HFF-Myc (cell line): ENCODE data around the gene RBM22.

ENCODE experiments used
- DNase-seq: peaks from one replicate; pipeline ENCODE4 v3.0.0-alpha.2; 2011; ENCODE audit warnings: low read depth; ENCODE audit errors: extremely low read depth
- H3K4me3 ChIP-seq: replicated peaks from 2 replicates; pipeline ENCODE4 v1.5.1; 2011; ENCODE audit warnings: low read depth, mild to moderate bottlenecking, control low read depth, low read length
- CTCF ChIP-seq: IDR thresholded peaks from 2 replicates; pipeline ENCODE4 v1.5.1; 2012; ENCODE audit warnings: mild to moderate bottlenecking, low read depth, low read length, control low read depth; ENCODE audit errors: missing control alignments

Gene RBM22

GRCh38 chr5:150663936-150664335 is 36.9 kb downstream of the RBM22 start:
- no peak for TF ChIP-seq CTCF
- no peak for DNase-seq
- no peak overlapping the region for H3K4me3 ChIP-seq

- no peak overlapping the region for H3K4me3 ChIP-seq
- DNase-seq, result no peak
- no peak for TF ChIP-seq CTCF
Observed at GRCh38 chr5:150662731-150663516, 37.9 kb downstream of the RBM22 start.

- no peak for DNase-seq
- H3K4me3 ChIP-seq, result no peak overlapping the region
Observed at GRCh38 chr5:150661821-150662596, 38.9 kb downstream of the RBM22 start.

GRCh38 chr5:150661086-150661485 is 39.8 kb downstream of the RBM22 start, which contains the start of gene MYOZ3:
Gene MYOZ3, plus strand, starts transcription at chr5:150661251. Its CDS starts 1,691 bp downstream, at chr5:150662942.
- TF ChIP-seq CTCF, result no peak
- no peak for DNase-seq
- no peak within 1 kb of the TSS for H3K4me3 ChIP-seq

More at GRCh38 chr5:150661821-150662596, 38.9 kb downstream of the RBM22 start:
- no peak for TF ChIP-seq CTCF

GRCh38 chr5:150660108-150660831 is 40.6 kb downstream of the RBM22 start:
- H3K4me3 ChIP-seq, result no peak overlapping the region
- TF ChIP-seq CTCF, result no peak
- DNase-seq, result no peak

GRCh38 chr5:150659360-150660107 is 41.3 kb downstream of the RBM22 start:
- no peak for TF ChIP-seq CTCF
- H3K4me3 ChIP-seq, result no peak overlapping the region
- no peak for DNase-seq
